CD1c-positive myeloid dendritic cell (primary cell): Measurements from ENCODE around the gene TERB1.

ENCODE experiments used
- DNase-seq: peaks from one replicate; pipeline ENCODE4 v3.0.0-alpha.2; 2016; ENCODE audit errors: extremely low spot score

Gene TERB1, protein sequence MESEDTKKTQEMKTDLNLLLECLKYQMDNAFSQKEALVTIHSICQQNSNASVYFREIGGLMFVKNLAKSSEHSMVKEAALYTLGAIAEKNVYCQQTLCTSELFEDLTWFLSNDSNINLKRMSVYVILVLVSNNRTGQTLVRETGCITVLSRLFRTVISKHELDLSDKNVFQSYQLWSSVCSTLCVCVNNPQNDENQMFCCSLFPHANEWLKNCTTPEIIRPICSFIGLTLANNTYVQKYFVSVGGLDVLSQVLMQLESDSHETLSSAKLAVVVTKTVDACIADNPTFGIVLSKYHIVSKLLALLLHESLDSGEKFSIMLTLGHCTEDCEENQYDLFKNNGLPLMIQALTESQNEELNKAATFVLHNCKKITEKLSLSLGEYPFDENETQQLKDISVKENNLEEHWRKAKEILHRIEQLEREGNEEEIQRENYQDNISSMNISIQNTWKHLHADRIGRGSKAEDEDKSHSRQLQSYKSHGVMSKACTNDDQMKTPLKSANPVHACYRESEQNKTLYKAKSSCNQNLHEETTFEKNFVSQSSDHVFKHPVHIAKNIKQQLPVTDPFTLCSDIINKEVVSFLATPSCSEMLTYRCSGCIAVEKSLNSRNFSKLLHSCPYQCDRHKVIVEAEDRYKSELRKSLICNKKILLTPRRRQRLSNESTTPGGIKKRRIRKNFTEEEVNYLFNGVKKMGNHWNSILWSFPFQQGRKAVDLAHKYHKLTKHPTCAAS

DNA sequence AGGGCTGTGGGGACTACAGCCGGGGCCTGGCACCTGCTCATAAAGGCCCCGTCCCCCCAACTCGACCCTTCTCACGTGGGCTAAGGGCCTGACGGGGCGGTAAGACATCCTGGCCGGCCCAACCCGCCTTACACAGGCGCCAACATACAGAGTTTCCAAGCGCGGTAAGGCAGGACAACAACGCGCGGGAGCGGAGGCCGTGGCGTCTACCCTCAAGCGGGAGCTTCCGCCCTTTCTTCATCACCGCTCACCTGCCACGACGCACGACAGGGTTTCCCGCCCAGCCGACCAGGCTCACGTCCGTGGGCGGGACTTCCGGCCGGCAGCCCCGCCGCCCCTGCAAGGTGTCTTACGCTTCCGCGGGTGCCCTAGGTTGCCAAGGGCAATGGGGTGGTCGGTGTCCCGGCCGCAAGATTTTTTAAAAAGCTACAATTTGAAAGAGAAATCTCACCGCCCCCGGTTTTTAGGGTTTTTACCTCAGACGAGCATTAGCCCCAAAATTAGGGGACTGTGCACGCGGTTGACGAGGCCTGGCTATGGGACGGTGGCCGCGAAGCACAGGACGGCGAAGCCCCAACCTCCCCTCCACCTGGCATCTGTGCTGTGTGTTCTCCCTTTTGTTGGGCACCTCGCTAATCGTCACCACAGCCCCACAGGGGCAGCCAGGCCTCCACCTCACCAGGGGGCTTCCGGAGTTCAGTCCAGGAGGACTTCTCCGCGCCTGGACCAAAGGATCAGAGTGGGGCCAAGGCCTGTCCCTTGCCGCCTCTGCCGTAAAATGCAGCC is at the start of gene TERB1:
TERB1 (minus strand) TSS at position 265 of the 786 bp plus-strand sequence. CDS start 4,786 bp downstream, outside the sequence.
- no peak for DNase-seq

DNA sequence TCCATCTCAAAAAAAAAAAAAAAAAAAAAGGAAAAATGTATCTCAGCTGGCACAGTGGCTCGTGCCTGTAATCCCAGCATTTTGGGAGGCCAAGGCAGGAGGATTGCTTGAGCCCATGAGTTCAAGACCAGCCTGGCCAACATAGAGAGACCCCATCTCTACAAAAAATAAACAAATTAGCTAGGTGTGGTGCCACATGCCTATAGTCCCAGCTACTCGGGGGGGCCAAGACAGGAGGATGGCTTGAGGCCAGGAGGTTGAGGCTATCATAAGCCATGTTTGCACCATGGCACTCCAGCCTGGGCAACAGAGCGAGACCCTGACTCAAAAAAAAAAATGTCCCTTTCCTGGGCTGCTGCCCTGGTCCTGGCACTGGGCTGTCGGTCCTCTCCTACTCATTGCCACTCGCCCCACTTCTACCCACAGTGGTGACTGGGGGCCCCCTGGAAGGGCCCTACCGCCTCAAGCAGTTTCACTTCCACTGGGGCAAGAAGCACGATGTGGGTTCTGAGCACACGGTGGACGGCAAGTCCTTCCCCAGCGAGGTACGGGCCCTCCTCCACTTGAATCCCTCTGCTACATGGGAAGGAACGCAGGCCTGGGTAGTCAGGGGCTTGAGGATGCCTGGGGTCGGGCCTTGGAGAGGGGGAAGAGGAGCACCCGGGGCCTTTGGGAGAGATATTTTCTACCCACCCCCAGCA is 48.9 kb upstream of the TERB1 start:
- DNase-seq: peak; percentile 45

DNA sequence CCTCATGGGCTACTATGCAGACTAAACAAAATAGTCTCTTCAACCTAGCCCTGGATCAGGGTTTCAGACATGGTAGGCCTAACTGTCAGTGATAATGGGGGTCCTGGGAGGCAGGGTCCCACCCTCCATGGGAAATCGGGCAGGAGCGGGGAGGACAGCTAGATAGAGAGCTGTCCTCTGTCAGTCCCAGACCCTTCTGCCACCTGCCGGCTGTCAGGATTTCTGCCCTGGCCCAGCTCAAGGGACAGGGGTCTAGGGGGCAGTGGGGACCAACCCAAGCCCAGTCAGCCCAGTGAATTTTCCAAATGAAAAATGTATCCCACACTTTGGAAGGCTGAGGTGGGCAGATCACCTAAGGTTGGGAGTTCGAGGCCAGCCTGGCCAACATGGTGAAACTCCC is 48.2 kb upstream of the TERB1 start:
- no peak for DNase-seq

DNA sequence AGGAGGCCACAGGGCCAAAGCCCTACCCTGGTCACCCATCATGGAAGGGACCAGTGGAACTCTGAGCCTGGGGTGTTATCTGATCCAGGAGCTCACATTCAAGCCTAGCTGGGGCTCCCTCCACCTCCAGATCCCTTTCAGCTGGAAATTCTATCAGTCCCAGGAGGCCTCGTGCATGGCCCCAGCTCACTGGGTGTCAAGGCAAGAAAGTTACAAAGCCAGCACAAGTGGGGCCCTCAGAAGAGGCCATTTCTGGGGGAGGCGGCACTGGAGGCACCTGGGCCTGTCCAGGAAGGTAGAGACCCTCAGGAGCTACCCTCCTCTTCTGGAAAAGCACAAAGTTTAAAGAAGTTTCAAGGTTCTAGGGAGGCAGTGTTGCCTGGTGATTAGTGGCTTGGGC is 47.6 kb upstream of the TERB1 start:
- DNase-seq: no peak

DNA sequence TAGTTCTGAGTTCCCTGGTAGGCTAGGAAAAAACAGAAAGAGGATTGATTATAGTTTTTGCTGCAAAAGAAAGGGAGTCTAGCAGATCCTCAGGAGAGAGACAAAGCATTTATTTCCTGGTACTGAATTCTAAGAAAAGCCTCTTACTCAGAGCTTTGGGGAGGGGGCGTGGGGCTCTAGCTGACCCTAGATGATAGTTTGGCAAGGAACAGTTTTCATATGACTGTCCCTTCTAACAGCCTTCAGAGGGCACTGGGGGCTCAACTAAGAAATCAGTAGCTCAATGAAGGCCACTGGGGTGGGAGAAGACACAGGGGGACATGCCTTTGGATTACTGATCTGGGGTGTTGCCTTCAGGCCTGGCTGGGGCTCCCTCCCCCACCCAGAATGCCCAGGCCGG is 46.8 kb upstream of the TERB1 start:
- no peak for DNase-seq

DNA sequence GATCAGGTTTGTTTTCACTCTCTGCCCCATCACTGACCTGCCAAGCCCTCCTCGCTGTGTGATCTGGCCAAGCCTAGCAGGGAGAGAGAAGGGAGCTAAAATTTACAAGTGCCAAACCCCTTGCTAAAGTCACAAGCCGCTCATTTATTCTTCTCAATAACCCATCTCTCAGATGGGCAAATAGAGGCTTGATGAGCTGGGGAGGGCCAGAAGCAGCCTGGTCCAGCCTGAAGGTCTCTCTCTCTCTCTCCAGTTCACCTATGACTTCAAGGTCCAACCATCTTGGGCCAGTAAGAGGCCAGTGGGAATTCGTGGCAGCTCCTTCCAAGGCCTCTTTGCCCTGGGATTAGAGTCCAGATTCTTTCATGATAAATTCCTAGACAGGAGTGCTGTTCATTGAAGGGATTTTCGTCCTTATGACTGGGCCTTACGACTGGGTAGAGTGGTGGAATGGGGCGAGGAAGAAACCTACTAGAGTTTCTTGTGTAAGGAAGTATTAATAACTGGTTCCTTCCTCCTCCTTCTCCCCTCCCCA is 46.2 kb upstream of the TERB1 start:
- DNase-seq: no peak

DNA sequence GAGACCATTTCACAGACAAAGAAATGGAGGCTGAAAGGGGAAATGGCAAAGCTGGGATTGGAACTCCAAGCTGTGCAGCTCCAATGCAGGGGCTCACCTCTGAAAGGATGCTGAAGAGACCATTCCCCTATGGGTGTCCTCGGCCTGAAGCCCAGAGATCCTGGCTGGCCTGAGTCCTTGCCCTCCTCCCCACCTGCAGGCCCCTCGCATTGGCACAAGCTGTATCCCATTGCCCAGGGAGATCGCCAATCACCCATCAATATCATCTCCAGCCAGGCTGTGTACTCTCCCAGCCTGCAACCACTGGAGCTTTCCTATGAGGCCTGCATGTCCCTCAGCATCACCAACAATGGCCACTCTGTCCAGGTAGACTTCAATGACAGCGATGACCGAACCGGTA is 45.4 kb upstream of the TERB1 start:
- no peak for DNase-seq

DNA sequence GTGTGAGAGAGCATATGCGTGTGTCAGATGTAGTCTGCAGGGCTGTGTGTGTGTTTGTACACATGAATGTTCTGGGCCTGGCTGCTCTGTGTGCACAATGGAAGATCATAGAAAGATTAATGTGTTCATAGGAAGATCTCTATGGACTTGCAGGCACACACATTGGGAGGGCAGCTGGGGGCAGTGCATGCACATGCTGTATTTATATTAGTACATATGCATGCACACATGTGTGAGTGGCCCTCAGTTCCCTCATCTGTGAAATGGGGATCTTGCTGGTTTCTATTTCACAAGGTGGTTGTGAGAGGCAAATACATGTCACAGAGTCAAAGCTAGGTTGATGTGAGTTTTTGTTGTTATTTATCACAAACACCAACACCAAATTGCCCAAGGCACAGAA is 44.9 kb upstream of the TERB1 start:
- no peak for DNase-seq

DNA sequence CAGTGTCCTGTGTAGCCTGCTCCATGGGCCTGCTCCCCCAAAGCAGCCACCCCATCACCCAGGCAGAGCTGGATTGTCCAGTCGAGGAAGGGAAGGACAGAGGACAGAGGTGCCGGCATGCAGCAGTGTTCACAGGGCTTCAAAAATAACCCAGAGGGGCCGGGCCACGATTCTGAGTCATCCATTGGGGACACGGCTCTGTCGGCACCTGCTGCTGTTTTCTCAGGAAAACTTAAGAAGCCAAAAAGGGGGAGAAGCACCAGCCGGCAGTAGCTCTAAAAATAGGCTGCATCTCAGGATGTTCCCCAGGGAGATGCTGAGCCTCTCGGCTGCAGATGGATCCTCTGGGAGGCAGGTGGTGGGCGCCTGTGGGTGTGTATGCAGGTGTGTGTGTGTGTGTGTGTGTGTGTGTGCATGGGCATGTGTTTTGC is 44.4 kb upstream of the TERB1 start:
- DNase-seq: no peak

DNA sequence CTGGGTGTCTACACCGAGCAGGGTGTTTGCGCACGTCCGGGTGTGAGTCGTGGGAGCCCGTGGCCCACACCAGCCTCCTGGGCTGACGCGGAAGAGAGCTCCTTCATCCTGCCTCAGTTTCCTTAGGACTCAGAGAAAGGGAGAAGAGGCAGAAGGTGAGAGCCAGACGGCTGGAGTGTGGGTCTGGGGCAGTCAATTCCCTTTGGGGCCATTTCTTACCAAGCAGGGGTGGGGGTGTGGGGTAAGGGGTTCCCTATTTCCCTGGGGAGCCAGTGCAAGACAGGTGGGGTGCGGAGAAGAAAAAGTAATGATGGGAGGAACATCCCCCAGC is 43.7 kb upstream of the TERB1 start:
- DNase-seq: no peak

DNA sequence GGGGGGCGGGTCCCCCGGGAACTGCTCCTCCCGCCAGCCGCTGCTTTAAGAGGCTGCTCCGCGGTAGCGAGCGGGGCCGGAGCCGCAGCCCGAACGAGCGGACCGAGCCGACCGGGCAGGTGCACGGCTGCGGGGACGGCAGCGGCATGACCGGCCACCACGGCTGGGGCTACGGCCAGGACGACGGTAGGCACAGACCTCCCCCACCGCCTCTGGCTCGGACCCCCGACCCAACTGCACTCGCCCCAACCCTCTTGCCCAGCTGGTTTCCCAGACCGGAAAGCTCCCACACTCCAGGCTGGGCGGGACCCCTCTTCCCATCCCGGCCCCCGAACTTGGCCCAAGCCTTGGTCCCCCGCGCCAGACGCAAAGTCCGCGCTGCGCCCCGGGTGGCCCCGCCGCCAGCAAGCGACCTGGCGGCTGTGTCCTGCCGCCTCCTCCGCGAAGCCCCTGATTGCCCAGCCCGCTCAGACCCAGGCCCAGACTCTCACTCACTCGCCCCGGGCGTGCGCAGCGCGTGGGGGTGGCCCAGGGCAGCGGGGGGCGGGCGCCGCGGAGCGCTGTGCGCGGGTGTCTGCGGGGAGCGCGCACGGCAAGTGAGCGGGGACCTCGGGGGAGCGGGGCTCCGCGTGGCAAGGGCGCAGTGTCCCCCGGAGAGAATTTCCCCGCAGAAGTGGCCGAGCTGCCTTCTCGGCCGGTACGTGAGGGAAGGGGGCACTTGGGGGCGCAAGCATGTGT is 43.1 kb upstream of the TERB1 start, which contains the start of gene CA7:
CA7 (plus strand) TSS at position 73 of the 738 bp plus-strand sequence; CDS start at position 147, 74 bp downstream.
- DNase-seq: no peak

DNA sequence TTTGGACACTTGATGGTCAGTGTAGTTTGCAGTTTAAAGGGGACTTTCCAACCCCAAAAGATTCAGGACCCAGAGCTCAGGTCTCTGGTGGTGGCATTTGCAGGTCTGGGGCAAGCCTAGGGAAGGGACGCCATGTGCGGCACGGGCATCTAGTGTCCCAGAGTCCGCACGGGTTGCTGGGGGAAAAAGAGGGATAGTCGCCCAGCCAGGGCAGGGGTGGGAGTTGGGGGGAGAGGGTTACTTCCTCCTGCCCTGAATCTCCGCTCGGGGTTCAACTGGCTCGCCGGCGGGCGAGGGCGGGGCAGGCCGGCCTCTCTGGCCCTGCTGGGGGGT is 42.6 kb upstream of the TERB1 start:
- no peak for DNase-seq

DNA sequence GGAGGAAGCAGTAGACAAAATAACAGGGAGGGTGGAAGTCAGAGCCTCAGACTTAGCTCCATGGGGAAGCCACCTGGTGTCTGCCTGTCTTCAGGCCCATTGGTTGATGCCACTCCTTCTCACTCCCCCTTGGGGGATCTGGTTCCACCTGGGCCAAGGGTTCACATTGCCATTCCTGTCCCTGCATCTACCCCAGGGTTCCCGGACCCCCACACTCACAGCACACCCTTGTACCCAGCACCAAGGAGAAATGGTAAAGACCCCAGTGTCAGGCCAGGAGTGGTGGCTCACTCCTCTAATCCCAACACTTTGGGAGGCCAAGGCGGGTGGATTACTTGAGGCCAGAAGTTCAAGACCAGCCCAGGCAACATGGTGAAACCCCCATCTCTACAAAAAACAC is 41.8 kb upstream of the TERB1 start:
- no peak for DNase-seq

DNA sequence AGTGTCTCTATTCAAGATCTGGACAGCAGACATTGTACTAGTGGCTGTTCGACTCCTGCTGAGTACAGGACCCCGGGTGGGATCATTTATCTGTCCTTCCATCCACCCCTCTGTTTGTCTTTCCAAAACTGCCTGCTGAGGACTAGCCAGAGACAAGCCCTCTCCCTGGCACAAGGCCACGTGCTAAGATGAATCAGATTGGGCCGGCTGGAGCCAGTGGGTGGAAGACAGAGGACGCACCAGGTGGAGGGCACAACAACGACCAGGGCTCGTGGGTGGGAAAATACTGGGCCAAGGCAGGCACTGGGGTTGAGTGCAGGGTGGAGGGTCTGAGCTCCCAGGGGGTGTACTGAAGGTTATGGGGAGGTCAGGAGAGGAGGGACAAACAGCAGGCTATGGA is 41.4 kb upstream of the TERB1 start:
- DNase-seq: no peak

DNA sequence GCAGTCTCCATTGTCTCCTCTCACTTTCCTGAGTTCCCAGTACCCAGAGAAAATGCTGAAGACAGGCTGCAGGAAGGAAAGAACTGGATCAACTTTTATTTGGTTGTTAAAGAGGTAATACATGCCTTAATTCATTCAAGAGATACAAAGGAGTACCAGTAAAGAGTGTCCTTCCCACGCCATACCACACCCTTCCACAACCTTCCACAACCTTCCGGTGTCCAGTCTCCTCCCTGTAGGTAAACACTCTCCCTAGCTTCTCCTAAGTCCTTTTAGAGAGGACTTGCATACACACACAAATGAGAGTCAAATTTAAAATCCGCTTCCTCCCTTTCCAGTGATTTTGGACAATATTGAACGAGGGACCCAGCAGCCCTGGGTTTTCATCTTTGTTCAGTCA is 40.0 kb upstream of the TERB1 start:
- DNase-seq: no peak

DNA sequence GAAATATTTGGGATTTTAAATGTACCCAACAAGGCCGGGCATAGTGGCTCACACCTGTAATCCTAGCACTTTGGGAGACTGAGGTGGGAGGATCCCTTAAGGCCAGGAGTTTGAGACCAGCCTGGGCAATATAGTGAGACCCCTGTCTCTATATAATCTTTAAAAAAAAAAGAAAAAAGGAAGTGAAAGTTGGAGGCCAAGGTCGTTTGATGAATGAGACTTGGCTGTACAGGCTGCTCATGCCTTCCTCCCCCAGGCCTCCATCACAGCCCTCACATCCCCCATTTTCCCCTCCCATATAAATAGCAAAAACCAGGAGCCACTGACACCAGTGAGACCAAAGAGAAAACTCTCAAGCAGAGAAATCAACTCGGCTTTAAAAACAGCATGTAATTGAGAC is 39.5 kb upstream of the TERB1 start:
- no peak for DNase-seq

DNA sequence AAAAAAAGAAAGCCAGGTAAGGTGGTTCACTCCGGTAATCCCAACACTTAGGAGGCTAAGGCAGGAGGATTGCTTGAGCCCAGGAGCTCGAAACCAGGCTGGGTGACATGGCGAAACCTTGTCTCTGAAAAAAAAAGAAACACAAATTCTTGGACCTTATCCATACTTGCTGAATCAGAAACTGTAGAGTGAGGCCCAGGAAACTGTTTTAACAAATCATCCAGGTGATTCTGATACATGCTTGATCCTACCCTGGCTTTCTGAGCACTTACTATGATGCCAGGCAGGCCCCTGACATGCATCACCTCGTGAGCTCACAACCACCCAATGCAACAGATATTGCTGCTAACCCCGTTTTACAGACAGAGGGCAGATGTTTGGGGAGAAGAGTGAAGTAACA is 33.4 kb upstream of the TERB1 start:
- no peak for DNase-seq

DNA sequence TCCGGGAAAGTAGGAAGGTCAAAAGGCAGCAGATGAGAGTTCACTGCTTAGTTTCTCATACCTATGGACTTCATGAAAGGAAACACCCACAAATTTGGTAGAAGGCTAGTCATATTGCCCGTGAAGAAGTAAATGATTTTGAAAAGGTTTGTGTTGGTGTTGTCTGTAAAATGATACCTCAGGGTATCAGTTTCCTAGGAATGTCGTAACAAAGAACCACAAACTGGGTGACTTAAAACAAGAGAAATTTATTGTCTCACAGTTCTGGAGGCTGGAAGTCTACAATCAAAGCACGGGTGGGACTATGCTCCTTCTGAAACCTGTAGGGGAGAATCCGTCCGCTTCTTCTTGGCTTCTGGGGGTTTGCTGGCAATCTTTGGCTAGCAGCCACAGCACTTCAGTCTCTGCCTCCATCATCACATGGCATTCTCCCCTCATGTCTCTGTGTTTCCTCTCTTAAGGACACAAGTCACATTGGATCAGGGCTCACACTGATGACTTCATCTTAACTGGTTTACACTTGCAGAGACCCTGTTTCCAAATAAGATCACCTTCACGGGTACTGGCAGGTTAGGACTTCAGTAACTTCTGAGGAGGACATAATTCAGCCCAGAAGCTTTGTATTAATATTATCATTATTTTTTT is 31.4 kb upstream of the TERB1 start:
- no peak for DNase-seq

DNA sequence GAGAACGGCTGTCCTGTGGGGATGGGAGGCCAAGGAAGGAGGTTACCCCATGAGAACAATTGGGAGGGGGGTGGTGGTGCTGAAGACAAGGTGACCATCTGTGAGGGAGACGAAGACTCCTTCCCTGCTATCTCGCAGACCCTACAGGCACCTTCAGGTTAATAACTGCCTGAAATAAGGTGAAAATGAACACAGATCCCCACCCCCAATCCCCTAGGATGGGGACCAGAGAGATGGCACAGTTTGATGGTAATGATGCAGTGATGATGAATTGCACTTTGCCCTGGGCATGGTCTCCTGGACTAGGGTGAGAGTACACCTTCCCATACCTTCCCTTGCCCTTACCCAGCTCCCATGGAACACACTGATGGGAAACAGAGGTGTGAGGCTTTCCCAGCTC is 30.8 kb upstream of the TERB1 start:
- DNase-seq: no peak
